PC-3 (cell line): ENCODE data around the gene SENP3.

Experiments
- CTCF ChIP-seq: fragments of 300-600 bp; sonication (generic); conservative IDR thresholded peaks from 2 replicates; pipeline ENCODE4 v1.5.1; 2017; ENCODE audit warnings: antibody characterized with exemption, low read depth, mild to moderate bottlenecking, low read length
- EZH2 ChIP-seq: fragments of 300-600 bp; sonication (generic); IDR thresholded peaks from one replicate; pipeline ENCODE4 v1.6.1; 2017; ENCODE audit warnings: antibody characterized with exemption, mild to moderate bottlenecking, low read length; ENCODE audit not compliant: unreplicated experiment
- EZH2phosphoT487 ChIP-seq: fragments of 300-600 bp; sonication (generic); IDR thresholded peaks from 2 replicates; pipeline ENCODE4 v1.6.1; 2018; ENCODE audit warnings: mild to moderate bottlenecking, antibody characterized with exemption, low read length, borderline replicate concordance

GRCh38 chr17:7570351-7570750, 8.6 kb downstream of the SENP3 start:
- no peak for TF ChIP-seq EZH2
- TF ChIP-seq CTCF, result no peak
- no peak for TF ChIP-seq EZH2phosphoT487
